ENCODE data around the gene DOCK11. TPM values are rescaled to one million over a fixed set of nuclear protein-coding genes. Genes with fewer than 3 reads are reported as not detected.

The DOCK11 gene
- total RNA-seq, 4 donors from 2014 or later, result 6.4 to 16.4 (median 9.8) TPM

GRCh38 chrX:118630848-118631247 is 135.2 kb downstream of the DOCK11 start:
- 84 to 88% methylated on average over 7 of the region's 7 CpGs for WGBS, 2 donors (ENCODE audit: low coverage in 1 of 2)
- intact Hi-C loops (cut with DNase I; ENCODE audit: low total_unique reads), result no loop called here
- Histone ChIP-seq H3K4me1 (no peaks in the 10 kb centered on the region), H3K27me3 (no peaks in the 10 kb centered on the region), H3K27ac (no peak overlapping the region), H3K4me3 (no peak overlapping the region), H3K36me3 (no peaks in the 10 kb centered on the region), H3K9me3 (no peaks in the 10 kb centered on the region)
- TF ChIP-seq POLR2A (IDR thresholded peaks at IDR 0.05), result no peak
- no peak for TF ChIP-seq CTCF (IDR thresholded peaks at IDR 0.05)
- no peak for TF ChIP-seq POLR2AphosphoS5 (IDR thresholded peaks at IDR 0.05)
- TF ChIP-seq EP300 (IDR thresholded peaks at IDR 0.05; ENCODE audit: low read depth), result no peak
- in situ Hi-C loops (cut with MboI; ENCODE audit: low pct_ligation_motif_present in 1 of 4, low pct_unique_long_range_greater_than_20kb in 1 of 4, low sequenced_read_pairs in 3 of 4), result loop anchor here in 3 of 4 donors (10.0 to 25.0 kb wide), 2 partner anchors 174 to 181 kb away; partner anchors contain the start of gene ZCCHC12 (in 2 of the 3)
- DNase-seq, result no peak

- no peaks in the 10 kb centered on the region for H3K27me3 ChIP-seq
- H3K4me3 ChIP-seq, result no peak overlapping the region
- no peaks in the 10 kb centered on the region for H3K36me3 ChIP-seq
- H3K27ac ChIP-seq, result no peak overlapping the region
- intact Hi-C loops (cut with DNase I; ENCODE audit: low total_unique reads) (no loop called here), in situ Hi-C loops (cut with MboI; ENCODE audit: low pct_ligation_motif_present in 1 of 4, low pct_unique_long_range_greater_than_20kb in 1 of 4, low sequenced_read_pairs in 3 of 4) (loop anchor here in 3 of 4 donors (10.0 to 25.0 kb wide), 2 partner anchors 173 to 181 kb away; partner anchors contain the start of gene ZCCHC12 (in 2 of the 3))
- no peak for DNase-seq
- no peaks in the 10 kb centered on the region for H3K4me1 ChIP-seq
- no peaks in the 10 kb centered on the region for H3K9me3 ChIP-seq
- no peak for TF ChIP-seq POLR2A (IDR thresholded peaks at IDR 0.05)
- no peak for TF ChIP-seq POLR2AphosphoS5 (IDR thresholded peaks at IDR 0.05)
- no peak for TF ChIP-seq EP300 (IDR thresholded peaks at IDR 0.05; ENCODE audit: low read depth)
- TF ChIP-seq CTCF (IDR thresholded peaks at IDR 0.05), result no peak
- 84% methylated on average over 1 of the region's 1 CpG; no CpG with 5 or more reads in 1 of the 2 donors for WGBS, 2 donors (ENCODE audit: low coverage in 1 of 2)
Observed at GRCh38 chrX:118631586-118631985, 136.0 kb downstream of the DOCK11 start.

- H3K4me1 ChIP-seq, result no peaks in the 10 kb centered on the region
- H3K4me3 ChIP-seq, result no peak overlapping the region
- H3K9me3 ChIP-seq, result no peaks in the 10 kb centered on the region
- no peaks in the 10 kb centered on the region for H3K36me3 ChIP-seq
- intact Hi-C loops (cut with DNase I; ENCODE audit: low total_unique reads) (no loop called here), in situ Hi-C loops (cut with MboI; ENCODE audit: low pct_ligation_motif_present in 1 of 4, low pct_unique_long_range_greater_than_20kb in 1 of 4, low sequenced_read_pairs in 3 of 4) (loop anchor here in 3 of 4 donors (10.0 to 25.0 kb wide), 2 partner anchors 172 to 179 kb away; partner anchors contain the start of gene ZCCHC12 (in 2 of the 3))
- no peak overlapping the region for H3K27ac ChIP-seq
- DNase-seq, result no peak
- 59 to 66% methylated on average over 2 to 4 of the region's 4 CpGs for WGBS, 2 donors (ENCODE audit: low coverage in 1 of 2)
- no peak for TF ChIP-seq CTCF (IDR thresholded peaks at IDR 0.05)
- no peaks in the 10 kb centered on the region for H3K27me3 ChIP-seq
Observed at GRCh38 chrX:118632862-118633261, 137.2 kb downstream of the DOCK11 start.

- no peaks in the 10 kb centered on the region for H3K4me1 ChIP-seq
- in situ Hi-C loops (cut with MboI; ENCODE audit: low pct_ligation_motif_present in 1 of 4, low pct_unique_long_range_greater_than_20kb in 1 of 4, low sequenced_read_pairs in 3 of 4) (loop anchor here in 3 of 4 donors (10.0 to 25.0 kb wide), 2 partner anchors 171 to 179 kb away; partner anchors contain the start of gene ZCCHC12 (in 2 of the 3)), intact Hi-C loops (cut with DNase I; ENCODE audit: low total_unique reads) (no loop called here)
- 77 to 89% methylated on average over 2 to 6 of the region's 6 CpGs for WGBS, 2 donors (ENCODE audit: low coverage in 1 of 2)
- H3K4me3 ChIP-seq, result no peak overlapping the region
- H3K36me3 ChIP-seq, result no peaks in the 10 kb centered on the region
- H3K27me3 ChIP-seq, result no peaks in the 10 kb centered on the region
- no peak overlapping the region for H3K27ac ChIP-seq
- no peak for DNase-seq
- H3K9me3 ChIP-seq, result no peaks in the 10 kb centered on the region
- TF ChIP-seq CTCF (IDR thresholded peaks at IDR 0.05), result no peak
- TF ChIP-seq POLR2A (IDR thresholded peaks at IDR 0.05), result no peak
- TF ChIP-seq EP300 (IDR thresholded peaks at IDR 0.05; ENCODE audit: low read depth), result no peak
- TF ChIP-seq POLR2AphosphoS5 (IDR thresholded peaks at IDR 0.05), result no peak
Observed at GRCh38 chrX:118633530-118633929, 137.9 kb downstream of the DOCK11 start.
